Stimulated activated naive B cell treated with anti-CD40 and anti-IgM and Interleukin-4, amounts not matched to agents 10 μg/mL and 1 μg/mL and 100 μg/mL, for 72 hours (primary cell): ENCODE measurements around the gene C1orf74.

Experiments
- ATAC-seq, 2 donors: fragments of 150-1000 bp; cut with Tn5 transposase; replicated peaks; 2 replicates each; pipeline ENCODE4 v1.10.0; 2021; ENCODE audit warnings: moderate library complexity in 1 of 2
- DNase-seq: peaks from one replicate; pipeline ENCODE4 v3.0.0; 2021
- H3K27ac Mint-ChIP-seq: one replicate; pipeline ENCODE4 v1.8.0; 2022; ENCODE audit warnings: mild to moderate bottlenecking, mixed read lengths
- H3K27me3 Mint-ChIP-seq, 2 donors: one replicate each; pipeline ENCODE4 v1.8.0; 2022; ENCODE audit warnings: mixed read lengths in 2 of 2
- H3K36me3 Mint-ChIP-seq, 2 donors: one replicate each; pipeline ENCODE4 v1.8.0; 2022; ENCODE audit warnings: mixed read lengths in 2 of 2, mild to moderate bottlenecking in 1 of 2
- H3K4me1 Mint-ChIP-seq, 2 donors: one replicate each; pipeline ENCODE4 v1.8.0; 2022; ENCODE audit warnings: mixed read lengths in 2 of 2, mild to moderate bottlenecking in 1 of 2
- H3K4me3 Mint-ChIP-seq, 2 donors: one replicate each; pipeline ENCODE4 v1.8.0; 2022; ENCODE audit warnings: mild to moderate bottlenecking in 2 of 2, mixed read lengths in 2 of 2, moderate library complexity in 1 of 2
- H3K9me3 Mint-ChIP-seq, 2 donors: one replicate each; pipeline ENCODE4 v1.8.0; 2022; ENCODE audit warnings: mixed read lengths in 2 of 2, mild to moderate bottlenecking in 1 of 2

Gene C1orf74

GRCh38 chr1:209815931-209816341 is 31.6 kb upstream of the C1orf74 start:
- peaks cover 0 to 2% of the 10 kb centered on the region in 2 donors for H3K4me1 Mint-ChIP-seq
- H3K9me3 Mint-ChIP-seq: no peaks in the 10 kb centered on the region
- ATAC-seq (no peak), DNase-seq (no peak)
- H3K27me3 Mint-ChIP-seq: peaks cover 23 to 25% of the 10 kb centered on the region in 2 donors
- H3K27ac Mint-ChIP-seq: no peak overlapping the region
- H3K36me3 Mint-ChIP-seq: no peaks in the 10 kb centered on the region
- no peak overlapping the region for H3K4me3 Mint-ChIP-seq

- Mint-ChIP-seq H3K4me1 (peaks cover 0 to 2% of the 10 kb centered on the region in 2 donors), H3K27me3 (peaks cover 19 to 21% of the 10 kb centered on the region in 2 donors), H3K36me3 (no peaks in the 10 kb centered on the region), H3K27ac (no peak overlapping the region), H3K9me3 (no peaks in the 10 kb centered on the region), H3K4me3 (no peak overlapping the region)
- no peak for DNase-seq
- no peak for ATAC-seq
These were observed 31.1 kb upstream of the C1orf74 start for GRCh38 chr1:209815490-209815889.

GRCh38 chr1:209813902-209814301 is 29.5 kb upstream of the C1orf74 start:
- DNase-seq: no peak
- peaks cover 24 to 25% of the 10 kb centered on the region in 2 donors for H3K27me3 Mint-ChIP-seq
- no peak overlapping the region for H3K27ac Mint-ChIP-seq
- peaks cover 0 to 2% of the 10 kb centered on the region in 2 donors for H3K4me1 Mint-ChIP-seq
- no peaks in the 10 kb centered on the region for H3K36me3 Mint-ChIP-seq
- no peak for ATAC-seq
- H3K4me3 Mint-ChIP-seq: no peak overlapping the region
- H3K9me3 Mint-ChIP-seq: no peaks in the 10 kb centered on the region

- DNase-seq (no peak), ATAC-seq (no peak)
- H3K4me3 Mint-ChIP-seq: no peak overlapping the region
- H3K36me3 Mint-ChIP-seq: peaks cover 0 to 2% of the 10 kb centered on the region in 2 donors
- H3K9me3 Mint-ChIP-seq: peaks cover 0 to 2% of the 10 kb centered on the region in 2 donors
- no peak overlapping the region for H3K27ac Mint-ChIP-seq
- H3K4me1 Mint-ChIP-seq: peaks cover 5 to 7% of the 10 kb centered on the region in 2 donors
- H3K27me3 Mint-ChIP-seq: peaks cover 8 to 16% of the 10 kb centered on the region in 2 donors
These were observed 26.4 kb upstream of the C1orf74 start for GRCh38 chr1:209810783-209811182.

- H3K36me3 Mint-ChIP-seq: peaks cover 0 to 2% of the 10 kb centered on the region in 2 donors
- peaks cover 0 to 2% of the 10 kb centered on the region in 2 donors for H3K9me3 Mint-ChIP-seq
- no peak overlapping the region for H3K27ac Mint-ChIP-seq
- ATAC-seq: no peak
- peaks cover 7 to 13% of the 10 kb centered on the region in 2 donors for H3K4me1 Mint-ChIP-seq
- H3K4me3 Mint-ChIP-seq: no peak overlapping the region
- peaks cover 15 to 26% of the 10 kb centered on the region in 2 donors for H3K27me3 Mint-ChIP-seq
- DNase-seq: no peak
These were observed 25.3 kb upstream of the C1orf74 start for GRCh38 chr1:209809611-209810010.

- peaks cover 21 to 34% of the 10 kb centered on the region in 2 donors for H3K27me3 Mint-ChIP-seq
- ATAC-seq (no peak), DNase-seq (no peak)
- peaks cover 7 to 13% of the 10 kb centered on the region in 2 donors for H3K4me1 Mint-ChIP-seq
- H3K27ac Mint-ChIP-seq: no peak overlapping the region
- H3K9me3 Mint-ChIP-seq: peaks cover 0 to 2% of the 10 kb centered on the region in 2 donors
- H3K36me3 Mint-ChIP-seq: peaks cover 0 to 2% of the 10 kb centered on the region in 2 donors
- H3K4me3 Mint-ChIP-seq: no peak overlapping the region
These were observed 23.8 kb upstream of the C1orf74 start for GRCh38 chr1:209808059-209808581.

- H3K4me1 Mint-ChIP-seq: peaks cover 7 to 13% of the 10 kb centered on the region in 2 donors
- H3K4me3 Mint-ChIP-seq: no peak overlapping the region
- H3K27ac Mint-ChIP-seq: no peak overlapping the region
- peaks cover 21 to 34% of the 10 kb centered on the region in 2 donors for H3K27me3 Mint-ChIP-seq
- no peak for ATAC-seq
- peaks cover 0 to 2% of the 10 kb centered on the region in 2 donors for H3K9me3 Mint-ChIP-seq
- H3K36me3 Mint-ChIP-seq: peaks cover 0 to 2% of the 10 kb centered on the region in 2 donors
- DNase-seq: no peak
These were observed 23.1 kb upstream of the C1orf74 start for GRCh38 chr1:209807509-209807908.

- Mint-ChIP-seq H3K27ac (peak within 1 kb of the TSS; percentile 85), H3K9me3 (peaks cover 0 to 2% of the 10 kb centered on the region in 2 donors), H3K36me3 (peaks cover 0 to 2% of the 10 kb centered on the region in 2 donors), H3K4me1 (peaks cover 7 to 13% of the 10 kb centered on the region in 2 donors), H3K27me3 (peaks cover 27 to 44% of the 10 kb centered on the region in 2 donors), H3K4me3 (peak within 1 kb of the TSS; percentile 91 to 92)
- ATAC-seq (peak; percentile 93 to 95), DNase-seq (peak; percentile 44)
These were observed 21.8 kb upstream of the C1orf74 start, which contains the start of gene IRF6 for GRCh38 chr1:209805875-209806760. TSS of gene IRF6 (minus strand) at chr1:209806142. CDS start at chr1:209801413, 4,729 bp downstream.

GRCh38 chr1:209805341-209805781 is 21.0 kb upstream of the C1orf74 start:
- Mint-ChIP-seq H3K9me3 (peaks cover 0 to 2% of the 10 kb centered on the region in 2 donors), H3K4me1 (peaks cover 7 to 13% of the 10 kb centered on the region in 2 donors), H3K27me3 (peaks cover 27 to 44% of the 10 kb centered on the region in 2 donors), H3K36me3 (peaks cover 0 to 2% of the 10 kb centered on the region in 2 donors), H3K27ac (no peak overlapping the region), H3K4me3 (peak overlapping the region; percentile 91 to 92)
- no peak for DNase-seq
- no peak for ATAC-seq

- peaks cover 0 to 2% of the 10 kb centered on the region in 2 donors for H3K36me3 Mint-ChIP-seq
These were observed 19.2 kb upstream of the C1orf74 start for GRCh38 chr1:209803568-209803967.

GRCh38 chr1:209802780-209803152 is 18.4 kb upstream of the C1orf74 start:
- peaks cover 12 to 13% of the 10 kb centered on the region in 2 donors for H3K4me1 Mint-ChIP-seq
- ATAC-seq (no peak), DNase-seq (no peak)
- H3K27me3 Mint-ChIP-seq: peaks cover 18 to 35% of the 10 kb centered on the region in 2 donors
- peaks cover 0 to 2% of the 10 kb centered on the region in 2 donors for H3K36me3 Mint-ChIP-seq
- H3K4me3 Mint-ChIP-seq: no peak overlapping the region
- peaks cover 0 to 2% of the 10 kb centered on the region in 2 donors for H3K9me3 Mint-ChIP-seq
- no peak overlapping the region for H3K27ac Mint-ChIP-seq

More at GRCh38 chr1:209803568-209803967, 19.2 kb upstream of the C1orf74 start:
- Mint-ChIP-seq H3K4me3 (no peak overlapping the region), H3K27ac (no peak overlapping the region), H3K4me1 (peaks cover 7 to 13% of the 10 kb centered on the region in 2 donors), H3K27me3 (peaks cover 18 to 35% of the 10 kb centered on the region in 2 donors), H3K9me3 (peaks cover 0 to 2% of the 10 kb centered on the region in 2 donors)
- DNase-seq (no peak), ATAC-seq (no peak)

- Mint-ChIP-seq H3K27me3 (peaks cover 18 to 35% of the 10 kb centered on the region in 2 donors), H3K27ac (no peak overlapping the region), H3K9me3 (peaks cover 0 to 2% of the 10 kb centered on the region in 2 donors), H3K36me3 (peaks cover 0 to 2% of the 10 kb centered on the region in 2 donors), H3K4me1 (peaks cover 13% of the 10 kb centered on the region in 2 donors), H3K4me3 (no peak overlapping the region)
- DNase-seq (no peak), ATAC-seq (no peak)
These were observed 17.9 kb upstream of the C1orf74 start for GRCh38 chr1:209802117-209802779.

- Mint-ChIP-seq H3K9me3 (peaks cover 0 to 2% of the 10 kb centered on the region in 2 donors), H3K36me3 (peaks cover 0 to 2% of the 10 kb centered on the region in 2 donors), H3K4me3 (no peak overlapping the region), H3K27ac (no peak overlapping the region), H3K27me3 (peaks cover 24 to 41% of the 10 kb centered on the region in 2 donors), H3K4me1 (peaks cover 10 to 13% of the 10 kb centered on the region in 2 donors)
- DNase-seq (no peak), ATAC-seq (no peak)
These were observed 16.9 kb upstream of the C1orf74 start for GRCh38 chr1:209800984-209801834.
